ENCODE results near the gene ITLN2. TPM values are rescaled to one million over a fixed set of nuclear protein-coding genes. Genes with fewer than 3 reads are reported as not detected.

ITLN2 gene
- polyA plus RNA-seq, 1 donor (not counting 4 experiments of a cell fraction or from before 2014, with no cell fraction given): 0.22 TPM

GRCh38 chr1:160952129-160952510, 2.5 kb downstream of the ITLN2 start:
- peak overlapping the region; percentile 72 for H3K27ac ChIP-seq (ENCODE audit: control insufficient read depth, insufficient read depth, low read length)

GRCh38 chr1:160951443-160952128, 3.0 kb downstream of the ITLN2 start:
- Histone ChIP-seq H3K9ac (ENCODE audit: control insufficient read depth, extremely low read depth, insufficient read depth, low read length) (peak overlapping the region; percentile 49), H3K27ac (ENCODE audit: control insufficient read depth, insufficient read depth, low read length) (peak overlapping the region; percentile 72), H2AFZ (ENCODE audit: control insufficient read depth, low read length) (no peak overlapping the region), H3K4me2 (ENCODE audit: control insufficient read depth, extremely low read depth, insufficient read depth, low read depth, low read length) (peak overlapping the region; percentile 63), H3K27me3 (ENCODE audit: control insufficient read depth, extremely low read depth, insufficient read depth, low read length) (no peaks in the 10 kb centered on the region), H3K79me2 (ENCODE audit: control insufficient read depth, insufficient read depth, low read length) (no peaks in the 10 kb centered on the region), H4K20me1 (ENCODE audit: control insufficient read depth, extremely low read depth, insufficient read depth, low read length) (no peaks in the 10 kb centered on the region), H3K4me1 (ENCODE audit: control insufficient read depth, extremely low read depth, insufficient read depth, low read length) (peaks cover 29% of the 10 kb centered on the region), H3K9me3 (ENCODE audit: control insufficient read depth, low read depth, low read length) (no peaks in the 10 kb centered on the region), H3K36me3 (ENCODE audit: control insufficient read depth in 2 of 2, extremely low read depth in 1 of 2, insufficient read depth in 2 of 2, low read length in 2 of 2) (no peaks in the 10 kb centered on the region), H3K4me3 (ENCODE audit: control insufficient read depth in 2 of 3, extremely low read depth in 1 of 3, insufficient read depth in 2 of 3, low read depth in 1 of 3, low read length in 3 of 3) (peak overlapping the region in 1 of 3 experiments; percentile 5), H3K9me1 (ENCODE audit: control insufficient read depth, extremely low read depth, insufficient read depth, low read length) (no peaks in the 10 kb centered on the region)
- dilution Hi-C loops (cut with MboI; ENCODE audit: extremely low pct_ligation_motif_present, low sequenced_read_pairs): no loop called here
- DNase-seq (ENCODE audit: low read depth, low spot score) (no peak), FAIRE-seq (peak; percentile 73)
- peak; percentile 83 to 90 (median 87) for TF ChIP-seq CTCF (optimal IDR thresholded peaks at IDR 0.05 in 1 of 3, IDR thresholded peaks at IDR 0.05 in 1 of 3, conservative IDR thresholded peaks at IDR 0.05 in 1 of 3; ENCODE audit: extremely low read depth in 1 of 3, insufficient read depth in 2 of 3, low read length in 3 of 3)
- TF ChIP-seq EZH2 (IDR thresholded peaks at IDR 0.05; ENCODE audit: low read length): no peak

More at GRCh38 chr1:160952129-160952510, 2.5 kb downstream of the ITLN2 start:
- H3K79me2 ChIP-seq (ENCODE audit: control insufficient read depth, insufficient read depth, low read length): no peaks in the 10 kb centered on the region
- DNase-seq (ENCODE audit: low read depth, low spot score) (peak; percentile 36), FAIRE-seq (peak; percentile 17)
- no peaks in the 10 kb centered on the region for H3K36me3 ChIP-seq (ENCODE audit: control insufficient read depth in 2 of 2, extremely low read depth in 1 of 2, insufficient read depth in 2 of 2, low read length in 2 of 2)
- no peaks in the 10 kb centered on the region for H3K9me3 ChIP-seq (ENCODE audit: control insufficient read depth, low read depth, low read length)
- no peaks in the 10 kb centered on the region for H3K27me3 ChIP-seq (ENCODE audit: control insufficient read depth, extremely low read depth, insufficient read depth, low read length)
- dilution Hi-C loops (cut with MboI; ENCODE audit: extremely low pct_ligation_motif_present, low sequenced_read_pairs): no loop called here
- no peak overlapping the region for H2AFZ ChIP-seq (ENCODE audit: control insufficient read depth, low read length)
- H3K4me1 ChIP-seq (ENCODE audit: control insufficient read depth, extremely low read depth, insufficient read depth, low read length): peaks cover 26% of the 10 kb centered on the region
- H4K20me1 ChIP-seq (ENCODE audit: control insufficient read depth, extremely low read depth, insufficient read depth, low read length): no peaks in the 10 kb centered on the region
- TF ChIP-seq EZH2 (IDR thresholded peaks at IDR 0.05; ENCODE audit: low read length) (no peak), CTCF (optimal IDR thresholded peaks at IDR 0.05 in 1 of 3, IDR thresholded peaks at IDR 0.05 in 1 of 3, conservative IDR thresholded peaks at IDR 0.05 in 1 of 3; ENCODE audit: extremely low read depth in 1 of 3, insufficient read depth in 2 of 3, low read length in 3 of 3) (no peak)
- H3K4me2 ChIP-seq (ENCODE audit: control insufficient read depth, extremely low read depth, insufficient read depth, low read depth, low read length): peak overlapping the region; percentile 63
- H3K4me3 ChIP-seq (ENCODE audit: control insufficient read depth in 2 of 3, extremely low read depth in 1 of 3, insufficient read depth in 2 of 3, low read depth in 1 of 3, low read length in 3 of 3): no peak overlapping the region
- peak overlapping the region; percentile 49 for H3K9ac ChIP-seq (ENCODE audit: control insufficient read depth, extremely low read depth, insufficient read depth, low read length)
- no peaks in the 10 kb centered on the region for H3K9me1 ChIP-seq (ENCODE audit: control insufficient read depth, extremely low read depth, insufficient read depth, low read length)

Measured in keratinocyte (primary cell).